GM21526 (cell line): ENCODE measurements around the gene PALMD.

ENCODE experiments used
- ATAC-seq: cut with Tn5 transposase; IDR thresholded peaks from one replicate; pipeline ENCODE4 v1.9.1; 2021; ENCODE audit warnings: moderate library complexity; ENCODE audit not compliant: unreplicated experiment, low FRiP score

Gene PALMD

GRCh38 chr1:99682291-99682751 lies 36.4 kb downstream of the PALMD start:
- no peak for ATAC-seq

DNA sequence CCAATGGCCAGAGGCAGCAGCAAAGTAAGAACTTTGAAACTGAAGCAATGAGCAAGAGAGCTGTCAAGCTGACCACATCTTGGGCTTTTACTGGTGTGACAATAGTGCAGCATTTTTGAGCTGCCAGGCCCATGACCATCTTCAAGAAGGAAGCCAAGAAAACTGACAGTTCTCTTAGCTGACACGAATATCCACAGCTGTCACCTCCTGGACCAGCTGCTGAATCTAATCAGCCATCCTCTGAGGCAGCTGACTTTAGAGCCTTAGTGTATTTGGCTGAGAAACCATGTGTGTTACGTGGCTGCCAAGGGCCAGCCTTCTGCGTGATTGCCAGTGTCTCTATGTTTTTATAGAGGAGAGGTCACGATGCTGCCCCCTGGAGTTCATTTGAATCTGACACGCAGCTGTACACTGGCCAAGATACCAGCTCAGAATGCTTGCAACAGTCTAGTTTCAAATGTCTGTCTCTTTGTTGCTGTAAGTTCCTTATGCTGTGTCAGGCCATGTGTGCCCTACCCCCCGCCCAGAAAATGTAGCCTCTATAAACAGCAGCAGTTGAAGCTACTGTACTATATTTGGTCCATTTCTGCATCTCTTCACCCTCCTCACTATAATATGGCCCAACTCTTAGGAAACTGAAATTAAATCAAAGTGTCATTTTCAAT lies 39.7 kb downstream of the PALMD start:
- ATAC-seq = peak; percentile 96

GRCh38 chr1:99691175-99691574 lies 45.3 kb downstream of the PALMD start:
- no peak for ATAC-seq

- ATAC-seq = no peak
Observed at GRCh38 chr1:99696616-99697015, 50.7 kb downstream of the PALMD start.

- no peak for ATAC-seq
Observed at GRCh38 chr1:99697580-99697979, 51.7 kb downstream of the PALMD start.

DNA sequence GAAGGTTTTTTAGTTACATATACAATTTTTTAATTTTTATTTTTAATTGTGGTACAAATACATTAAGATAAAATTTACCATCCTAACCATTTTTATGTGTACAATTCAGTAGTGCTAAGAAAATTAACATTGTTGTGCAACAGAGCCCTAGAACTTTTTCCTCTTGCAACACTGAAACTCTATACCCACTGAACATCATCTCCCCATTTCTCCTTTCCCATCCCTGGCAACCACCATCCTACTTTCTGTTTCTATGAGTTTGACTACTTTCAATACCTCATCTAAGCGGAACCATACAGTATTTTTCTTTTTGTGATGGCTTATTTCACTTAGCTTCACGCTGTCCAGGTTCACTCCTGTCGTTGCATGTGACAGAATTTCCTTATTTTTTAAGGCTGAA lies 54.1 kb downstream of the PALMD start:
- ATAC-seq = no peak

GRCh38 chr1:99702221-99702620 lies 56.3 kb downstream of the PALMD start:
- ATAC-seq = no peak

- no peak for ATAC-seq
Observed at GRCh38 chr1:99704356-99704816, 58.5 kb downstream of the PALMD start.

DNA sequence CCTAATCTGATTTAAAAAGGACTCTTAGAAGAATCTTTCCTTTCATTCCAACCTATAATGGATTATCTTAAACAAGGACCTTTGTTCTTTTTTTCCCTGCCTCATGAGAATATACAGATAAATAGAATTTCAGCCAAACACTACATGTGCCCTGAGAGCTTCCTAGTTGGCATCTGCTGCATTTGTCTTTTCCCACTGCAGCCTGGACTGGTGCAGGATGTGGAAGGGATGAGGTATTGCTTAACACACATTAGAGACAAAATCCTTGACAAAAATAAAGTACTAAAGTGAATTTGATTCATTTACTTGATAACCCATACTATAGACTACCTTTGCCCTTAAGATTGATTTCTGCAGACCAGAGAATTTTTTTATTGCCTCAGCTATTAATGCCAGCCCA lies 59.5 kb downstream of the PALMD start:
- no peak for ATAC-seq

GRCh38 chr1:99707535-99708142 lies 61.7 kb downstream of the PALMD start:
- peak; percentile 80 for ATAC-seq

DNA sequence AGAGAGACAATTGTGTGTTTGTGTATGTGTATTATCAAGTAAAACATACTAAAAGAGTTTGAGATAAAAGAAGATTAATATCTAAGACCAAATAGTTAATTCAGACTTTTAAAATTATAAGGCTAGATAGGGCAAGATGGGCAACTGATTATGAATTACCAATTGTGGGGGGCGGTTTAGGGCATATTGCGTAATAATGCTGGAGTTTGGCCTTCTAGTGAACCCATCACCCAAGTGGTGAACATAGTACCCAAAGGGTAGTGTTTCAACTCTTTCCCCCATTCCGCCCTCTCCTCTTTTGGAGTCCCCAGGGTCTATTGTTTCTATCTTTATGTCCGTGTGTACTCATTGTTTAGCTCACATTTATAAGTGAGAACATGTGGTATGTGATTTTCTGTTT lies 65.1 kb downstream of the PALMD start:
- no peak for ATAC-seq

DNA sequence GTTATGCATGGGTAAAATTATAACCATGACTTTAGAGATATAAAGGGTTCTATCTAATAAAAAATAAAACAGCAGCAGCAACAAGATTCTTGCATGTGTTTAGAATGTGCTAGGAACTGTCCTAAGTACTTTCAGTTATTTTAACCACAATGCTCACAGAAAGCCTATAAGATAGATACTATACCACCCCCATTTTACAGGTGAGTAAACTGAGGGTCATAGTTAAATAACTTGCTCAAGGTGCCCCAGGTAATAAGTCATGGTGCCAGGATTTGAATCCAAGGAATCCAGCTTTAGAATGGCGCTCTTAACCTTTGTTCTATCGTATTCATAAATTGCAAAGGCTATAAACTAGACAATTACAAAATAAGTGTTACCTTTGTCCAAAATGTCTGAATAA lies 67.1 kb downstream of the PALMD start:
- ATAC-seq = no peak

- ATAC-seq = no peak
Observed at GRCh38 chr1:99717005-99717404, 71.1 kb downstream of the PALMD start.

- no peak for ATAC-seq
Observed at GRCh38 chr1:99723251-99723650, 77.3 kb downstream of the PALMD start.

DNA sequence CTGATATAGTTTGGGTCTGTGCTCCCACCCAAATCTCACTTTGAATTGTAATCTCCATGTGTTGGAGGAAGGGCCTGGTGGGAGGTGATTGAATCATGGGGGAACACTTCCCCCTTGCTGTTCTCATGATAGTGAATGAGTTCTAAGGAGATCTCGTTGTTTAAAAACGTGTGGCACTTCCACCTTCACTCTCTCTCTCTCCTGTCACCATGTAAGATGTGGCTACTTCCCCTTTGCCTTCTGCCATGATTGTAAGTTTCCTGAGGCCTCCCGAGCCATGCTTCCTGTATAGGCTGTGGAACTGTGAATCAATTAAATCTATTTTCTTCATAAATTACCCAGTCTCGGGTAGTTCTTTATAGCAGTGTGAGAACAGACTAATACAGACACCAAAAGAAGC lies 80.1 kb downstream of the PALMD start:
- no peak for ATAC-seq

GRCh38 chr1:99726407-99726806 lies 80.5 kb downstream of the PALMD start:
- ATAC-seq = no peak

GRCh38 chr1:99726818-99727217 lies 80.9 kb downstream of the PALMD start:
- ATAC-seq = no peak

GRCh38 chr1:99727575-99728185 lies 81.8 kb downstream of the PALMD start:
- ATAC-seq = no peak

- peak; percentile 54 for ATAC-seq
Observed at GRCh38 chr1:99728494-99729235, 82.8 kb downstream of the PALMD start.

DNA sequence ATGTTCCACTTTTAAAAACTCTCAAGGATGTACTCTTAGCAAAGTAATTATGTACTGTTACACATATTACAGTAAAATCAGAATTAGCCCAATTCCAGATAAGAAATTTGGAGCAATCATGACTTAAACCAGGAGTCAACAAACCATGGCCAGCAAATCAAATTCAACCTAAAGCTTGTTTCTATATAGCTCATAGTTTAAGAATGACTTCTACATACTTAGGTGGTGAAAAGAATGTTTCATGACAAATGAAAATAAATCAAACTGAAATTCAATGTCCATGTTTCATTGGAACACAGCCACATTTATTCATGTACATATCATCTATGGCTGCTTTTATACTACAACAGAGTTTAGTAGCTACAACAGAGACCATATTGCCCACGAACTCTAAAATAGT lies 85.5 kb downstream of the PALMD start:
- ATAC-seq = no peak

- ATAC-seq = no peak
Observed at GRCh38 chr1:99735852-99736251, 89.9 kb downstream of the PALMD start.
